Activated B cell treated with CpG ODN at 0.5 μM for 24 hours (primary cell): ENCODE data around the gene LIMK2. TPM values are rescaled to one million over a fixed set of nuclear protein-coding genes. Genes with fewer than 3 reads are reported as not detected.
A peak's percentile ranks its signal among the peaks of the same experiment; 100 is the strongest.
"Not testable (repeated sequence)": the region's sequence is repeated elsewhere in the genome, so short reads cannot be mapped to it uniquely, and the experiment has no call there.

ENCODE experiments used
- ATAC-seq: fragments of 200-7000 bp; cut with Tn5 transposase; one replicate; pipeline ENCODE4 v1.10.0; 2021; ENCODE audit warnings: low read depth, mild to moderate bottlenecking, moderate library complexity
- CTCF ChIA-PET: fragments of 350-600 bp; sonication (Branson Sonifier 250); formaldehyde crosslinking; loops from one replicate; lab custom pipeline; 2021; ENCODE audit warnings: antibody characterized with exemption; lab: Charles Lee
- POLR2A ChIA-PET: fragments of 350-600 bp; sonication (Branson Sonifier 250); formaldehyde crosslinking; loops from one replicate; lab custom pipeline; 2021; ENCODE audit warnings: antibody characterized with exemption; lab: Charles Lee
- DNase-seq: peaks from one replicate; pipeline ENCODE4 v3.0.0; 2022
- H3K27ac Mint-ChIP-seq: one replicate; pipeline ENCODE4 v1.8.0; 2020; ENCODE audit warnings: mixed read lengths
- H3K27me3 Mint-ChIP-seq: one replicate; pipeline ENCODE4 v1.8.0; 2021; ENCODE audit warnings: mixed read lengths
- H3K36me3 Mint-ChIP-seq: one replicate; pipeline ENCODE4 v1.8.0; 2021; ENCODE audit warnings: low read depth, mixed read lengths
- H3K4me1 Mint-ChIP-seq: one replicate; pipeline ENCODE4 v1.8.0; 2021; ENCODE audit warnings: mixed read lengths
- H3K4me3 Mint-ChIP-seq: one replicate; pipeline ENCODE4 v1.8.0; 2020; ENCODE audit warnings: mild to moderate bottlenecking, mixed read lengths
- H3K9me3 Mint-ChIP-seq: one replicate; pipeline ENCODE4 v1.8.0; 2020; ENCODE audit warnings: mixed read lengths
- intact Hi-C: fragments of 100-400 bp; cut with micrococcal nuclease; formaldehyde crosslinking; loops from one replicate; pipeline ENCODE4 v1.15.1; 2024
- total RNA-seq: library from RNA; stranded (reverse); gene quantifications from 2 replicates; pipeline ENCODE4 v1.2.3, GENCODE V29; 2022
- TF ChIP-seq, protein P1 (sequence below): fragments of 200-600 bp; IDR thresholded peaks from one replicate; pipeline ENCODE4 v1.8.0; 2022; ENCODE audit warnings: antibody characterized with exemption, mild to moderate bottlenecking

LIMK2 gene
- total RNA-seq, 1 donor from 2014 or later, result 17.7 TPM

DNA sequence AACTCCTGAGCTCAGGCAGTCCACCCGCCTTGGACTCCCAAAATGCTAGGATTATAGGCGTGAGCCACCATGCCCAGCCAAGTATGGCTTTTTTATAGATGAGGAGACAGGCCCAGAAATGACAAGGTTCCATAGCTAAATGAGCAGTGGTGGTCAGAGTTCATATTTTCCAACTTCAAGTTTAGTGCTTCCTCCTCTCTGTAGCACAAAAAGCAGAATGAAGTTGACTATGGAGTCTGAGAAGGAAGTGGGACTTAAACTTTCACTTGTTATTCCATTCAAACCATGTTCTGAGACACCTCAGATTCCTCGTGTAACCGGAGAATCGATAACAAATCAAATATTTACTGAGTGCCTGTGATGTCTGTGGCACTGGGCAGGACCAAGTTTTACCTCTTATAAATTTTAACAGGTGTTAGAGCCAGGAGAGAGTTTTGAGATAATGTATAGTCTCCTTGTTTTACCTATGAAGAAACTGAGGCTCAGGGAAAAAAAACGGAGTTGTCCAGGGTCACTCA lies 3.0 kb downstream of the LIMK2 start:
- ChIA-PET POLR2A (interaction anchor here (0.7 to 1.2 kb wide), 3 partner anchors 11 to 534 kb away, joined by 3 to 8 read pairs (median 3); no protein-coding TSS in a partner anchor), CTCF (no interaction called here)
- H3K36me3 Mint-ChIP-seq, result no peaks in the 10 kb centered on the region
- DNase-seq (no peak), ATAC-seq (no peak)
- intact Hi-C loops, result loop anchor here (10.0 kb wide), 1 partner anchor 730 kb away; the partner anchor contains the start of gene YWHAH
- no peak overlapping the region for H3K27ac Mint-ChIP-seq
- H3K27me3 Mint-ChIP-seq, result no peaks in the 10 kb centered on the region
- H3K9me3 Mint-ChIP-seq, result no peaks in the 10 kb centered on the region
- peaks cover 37% of the 10 kb centered on the region for H3K4me1 Mint-ChIP-seq
- no peak overlapping the region for H3K4me3 Mint-ChIP-seq
- TF ChIP-seq, protein P1, sequence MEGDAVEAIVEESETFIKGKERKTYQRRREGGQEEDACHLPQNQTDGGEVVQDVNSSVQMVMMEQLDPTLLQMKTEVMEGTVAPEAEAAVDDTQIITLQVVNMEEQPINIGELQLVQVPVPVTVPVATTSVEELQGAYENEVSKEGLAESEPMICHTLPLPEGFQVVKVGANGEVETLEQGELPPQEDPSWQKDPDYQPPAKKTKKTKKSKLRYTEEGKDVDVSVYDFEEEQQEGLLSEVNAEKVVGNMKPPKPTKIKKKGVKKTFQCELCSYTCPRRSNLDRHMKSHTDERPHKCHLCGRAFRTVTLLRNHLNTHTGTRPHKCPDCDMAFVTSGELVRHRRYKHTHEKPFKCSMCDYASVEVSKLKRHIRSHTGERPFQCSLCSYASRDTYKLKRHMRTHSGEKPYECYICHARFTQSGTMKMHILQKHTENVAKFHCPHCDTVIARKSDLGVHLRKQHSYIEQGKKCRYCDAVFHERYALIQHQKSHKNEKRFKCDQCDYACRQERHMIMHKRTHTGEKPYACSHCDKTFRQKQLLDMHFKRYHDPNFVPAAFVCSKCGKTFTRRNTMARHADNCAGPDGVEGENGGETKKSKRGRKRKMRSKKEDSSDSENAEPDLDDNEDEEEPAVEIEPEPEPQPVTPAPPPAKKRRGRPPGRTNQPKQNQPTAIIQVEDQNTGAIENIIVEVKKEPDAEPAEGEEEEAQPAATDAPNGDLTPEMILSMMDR, result no peak

DNA sequence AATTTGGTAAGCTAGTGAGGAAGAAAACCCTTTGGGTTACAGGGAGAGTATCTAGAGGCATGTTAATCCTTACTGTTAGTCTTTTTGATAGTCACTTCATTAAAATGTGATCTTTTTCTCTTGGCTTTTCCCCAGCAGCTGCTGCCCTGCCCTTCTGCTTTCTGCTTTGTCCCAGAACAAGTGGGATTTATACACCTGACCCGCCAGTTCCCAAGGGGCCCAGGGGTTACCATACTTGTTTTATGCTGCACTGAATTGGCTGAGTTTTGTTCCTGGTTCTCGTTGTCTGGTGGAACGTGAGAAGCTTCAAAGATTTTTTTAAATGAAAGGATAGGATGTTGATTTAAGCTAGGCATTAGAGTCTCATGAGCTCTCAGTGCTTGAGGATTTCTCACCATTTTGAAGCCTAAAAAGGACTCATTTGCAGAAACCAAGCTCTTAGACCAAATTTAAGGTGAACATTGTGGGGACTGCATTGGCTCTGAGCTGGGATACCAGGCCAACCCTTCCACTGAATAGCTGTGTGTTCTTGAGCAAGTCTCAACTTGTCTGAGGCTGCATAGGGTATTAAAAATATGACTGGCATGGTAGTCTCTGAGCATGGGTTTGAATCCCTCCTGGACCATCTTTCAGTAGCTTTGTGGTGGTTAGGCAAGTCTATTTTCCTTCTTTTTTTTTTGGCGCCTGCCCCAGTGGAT lies 6.6 kb downstream of the LIMK2 start:
- no peak overlapping the region for H3K4me3 Mint-ChIP-seq
- POLR2A ChIA-PET, result interaction anchor here (0.6 to 1.5 kb wide), 3 partner anchors 59 to 110 kb away, joined by 3 to 5 read pairs (median 4); partner anchors contain the start of genes PIK3IP1 and RNF185
- peaks cover 38% of the 10 kb centered on the region for H3K4me1 Mint-ChIP-seq
- no peaks in the 10 kb centered on the region for H3K36me3 Mint-ChIP-seq
- intact Hi-C loops, result loop anchor here (10.0 kb wide), 1 partner anchor 726 kb away; the partner anchor contains the start of gene YWHAH
- no peak for ATAC-seq
- H3K27ac Mint-ChIP-seq, result peak overlapping the region; percentile 73
- TF ChIP-seq, protein P1, result no peak
- H3K9me3 Mint-ChIP-seq, result no peaks in the 10 kb centered on the region
- no peak for DNase-seq
- H3K27me3 Mint-ChIP-seq, result no peaks in the 10 kb centered on the region
- CTCF ChIA-PET, result interaction anchor here (1.2 kb wide), 1 partner anchor 54 kb away, joined by 4 read pairs; no protein-coding TSS in a partner anchor

DNA sequence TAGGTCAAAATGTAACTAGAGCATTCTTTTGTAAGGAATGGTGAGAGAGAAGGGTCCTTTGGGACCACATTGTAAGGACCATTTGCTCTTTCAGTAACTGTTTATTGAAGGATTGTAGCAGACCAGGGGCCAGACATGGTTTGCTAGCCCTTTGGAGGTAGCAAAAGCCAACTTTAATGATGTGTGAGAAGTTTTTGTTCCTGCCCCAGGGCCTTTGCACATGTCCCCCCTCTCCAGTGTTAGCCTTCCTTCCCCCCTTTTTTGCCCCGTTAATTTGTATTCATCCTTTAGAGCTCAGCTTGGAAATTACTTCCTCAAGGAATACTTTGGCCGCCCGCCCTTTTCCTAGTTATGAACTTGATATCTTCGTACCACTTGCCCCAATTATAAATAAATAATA lies 9.0 kb downstream of the LIMK2 start:
- H3K4me3 Mint-ChIP-seq, result no peak overlapping the region
- ATAC-seq, result no peak
- peaks cover 4% of the 10 kb centered on the region for H3K36me3 Mint-ChIP-seq
- H3K9me3 Mint-ChIP-seq, result no peaks in the 10 kb centered on the region
- POLR2A ChIA-PET, result no interaction called here
- CTCF ChIA-PET, result no interaction called here
- TF ChIP-seq, protein P1, result no peak
- no peaks in the 10 kb centered on the region for H3K27me3 Mint-ChIP-seq
- H3K4me1 Mint-ChIP-seq, result peaks cover 38% of the 10 kb centered on the region
- intact Hi-C loops, result no loop called here
- no peak overlapping the region for H3K27ac Mint-ChIP-seq
- DNase-seq, result no peak

DNA sequence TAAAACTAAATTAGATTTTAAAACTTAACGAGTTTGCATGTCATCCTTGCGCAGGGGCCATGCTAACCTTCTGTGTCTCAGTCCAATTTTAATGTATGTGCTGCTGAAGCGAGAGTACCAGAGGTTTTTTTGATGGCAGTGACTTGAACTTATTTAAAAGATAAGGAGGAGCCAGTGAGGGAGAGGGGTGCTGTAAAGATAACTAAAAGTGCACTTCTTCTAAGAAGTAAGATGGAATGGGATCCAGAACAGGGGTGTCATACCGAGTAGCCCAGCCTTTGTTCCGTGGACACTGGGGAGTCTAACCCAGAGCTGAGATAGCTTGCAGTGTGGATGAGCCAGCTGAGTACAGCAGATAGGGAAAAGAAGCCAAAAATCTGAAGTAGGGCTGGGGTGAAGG lies 10.6 kb downstream of the LIMK2 start:
- TF ChIP-seq, protein P1, result no peak
- ChIA-PET CTCF (no interaction called here), POLR2A (interaction anchor here (1.3 kb wide), 1 partner anchor 9 kb away, joined by 3 read pairs; no protein-coding TSS in a partner anchor)
- Mint-ChIP-seq H3K27me3 (no peaks in the 10 kb centered on the region), H3K9me3 (no peaks in the 10 kb centered on the region), H3K36me3 (peaks cover 9% of the 10 kb centered on the region), H3K27ac (no peak overlapping the region), H3K4me3 (no peak overlapping the region), H3K4me1 (peaks cover 36% of the 10 kb centered on the region)
- intact Hi-C loops, result no loop called here
- DNase-seq (no peak), ATAC-seq (no peak)

DNA sequence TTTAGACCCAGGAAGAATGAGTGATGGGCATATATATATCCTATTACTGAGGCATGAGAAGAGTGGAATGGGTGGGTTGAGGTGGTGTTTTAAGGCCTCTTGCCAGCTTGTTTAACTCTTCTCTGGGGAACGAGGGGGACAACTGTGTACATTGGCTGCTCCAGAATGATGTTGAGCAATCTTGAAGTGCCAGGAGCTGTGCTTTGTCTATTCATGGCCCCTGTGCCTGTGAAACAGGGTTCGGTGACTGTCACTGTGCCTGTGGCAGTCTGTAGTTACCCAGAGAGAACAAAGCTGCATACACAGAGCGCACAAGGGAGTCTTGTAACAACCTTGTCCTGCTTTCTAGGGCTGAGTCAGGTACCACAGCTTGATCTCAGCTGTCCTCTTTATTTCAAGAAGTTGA lies 11.7 kb downstream of the LIMK2 start:
- ChIA-PET POLR2A (interaction anchor here (0.6 kb wide), 1 partner anchor 253 kb away, joined by 6 read pairs; no protein-coding TSS in a partner anchor), CTCF (interaction anchor here (1.5 kb wide), 1 partner anchor 11 kb away, joined by 4 read pairs; no protein-coding TSS in a partner anchor)
- intact Hi-C loops, result no loop called here
- Mint-ChIP-seq H3K9me3 (no peaks in the 10 kb centered on the region), H3K36me3 (peaks cover 9% of the 10 kb centered on the region), H3K4me1 (peaks cover 32% of the 10 kb centered on the region), H3K27me3 (no peaks in the 10 kb centered on the region), H3K4me3 (no peak overlapping the region), H3K27ac (no peak overlapping the region)
- ATAC-seq (no peak), DNase-seq (no peak)
- TF ChIP-seq, protein P1, result no peak

DNA sequence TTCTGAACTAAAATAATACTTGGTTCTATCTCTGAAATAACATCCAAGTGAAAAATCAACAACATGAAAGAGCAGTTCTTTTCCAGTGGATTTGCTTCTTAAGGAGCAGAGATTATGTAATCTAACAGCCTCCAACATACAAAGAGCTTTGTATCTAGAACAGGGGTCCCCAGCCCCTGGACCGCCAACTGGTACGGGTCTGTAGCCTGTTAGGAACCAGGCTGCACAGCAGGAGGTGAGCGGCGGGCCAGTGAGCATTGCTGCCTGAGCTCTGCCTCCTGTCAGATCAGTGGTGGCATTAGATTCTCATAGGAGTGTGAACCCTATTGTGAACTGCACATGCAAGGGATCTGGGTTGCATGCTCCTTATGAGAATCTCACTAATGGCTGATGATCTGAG lies 12.6 kb downstream of the LIMK2 start:
- Mint-ChIP-seq H3K4me1 (peaks cover 36% of the 10 kb centered on the region), H3K36me3 (peaks cover 16% of the 10 kb centered on the region)
- H3K9me3 Mint-ChIP-seq, ATAC-seq, intact Hi-C loops, POLR2A ChIA-PET, H3K4me3 Mint-ChIP-seq, H3K27me3 Mint-ChIP-seq, DNase-seq, H3K27ac Mint-ChIP-seq: not testable (repeated sequence)
- CTCF ChIA-PET, result interaction anchor here (1.5 kb wide), 1 partner anchor 11 kb away, joined by 4 read pairs; no protein-coding TSS in a partner anchor
